DND-41 (cell line): Measurements from ENCODE around the gene CTSW.

Experiments
- ATAC-seq: fragments of 200-7000 bp; cut with Tn5 transposase; 3 replicates; pipeline ENCODE4 v1.9.1; 2021; ENCODE audit warnings: low read depth; ENCODE audit not compliant: insufficient read depth
- DNase-seq: peaks from one replicate; pipeline ENCODE4 v3.0.0-alpha.2; 2020
- H2AFZ ChIP-seq: 2 replicates; pipeline ENCODE4 v1.6.0; 2012; ENCODE audit warnings: low read depth, low read length
- H3K27ac ChIP-seq: 2 replicates; pipeline ENCODE4 v1.5.1; 2012; ENCODE audit warnings: low read length, inconsistent platforms
- H3K27me3 ChIP-seq: fragments of 200-600 bp; sonication (generic); 2 replicates; pipeline ENCODE4 v1.6.0; 2012; ENCODE audit warnings: low read length, mild to moderate bottlenecking, inconsistent platforms; ENCODE audit not compliant: insufficient read depth, poor library complexity
- H3K36me3 ChIP-seq: 2 replicates; pipeline ENCODE4 v1.5.1; 2012; ENCODE audit warnings: low read length, inconsistent platforms; ENCODE audit not compliant: insufficient read depth
- H3K4me1 ChIP-seq: 2 replicates; pipeline ENCODE4 v1.5.1; 2012; ENCODE audit warnings: mild to moderate bottlenecking, low read length; ENCODE audit not compliant: insufficient read depth
- H3K4me2 ChIP-seq: 2 replicates; pipeline ENCODE4 v1.6.0; 2012; ENCODE audit warnings: mild to moderate bottlenecking, moderate library complexity, low read length, inconsistent platforms; ENCODE audit not compliant: insufficient read depth
- H3K4me3 ChIP-seq, 2 experiments: fragments of 200-600 bp in 1 of 2; shearing (Covaris generic) in 1 of 2; 2 replicates each; pipeline ENCODE4 v1.5.1; 2012 to 2016; ENCODE audit warnings: inconsistent platforms in 2 of 2, low read length in 2 of 2, mild to moderate bottlenecking in 2 of 2, low read depth in 1 of 2, moderate library complexity in 1 of 2
- H3K79me2 ChIP-seq: 2 replicates; pipeline ENCODE4 v1.6.0; 2012; ENCODE audit warnings: low read length, inconsistent platforms; ENCODE audit not compliant: insufficient read depth
- H3K9ac ChIP-seq: 2 replicates; pipeline ENCODE4 v1.6.0; 2012; ENCODE audit warnings: low read depth, mild to moderate bottlenecking, inconsistent platforms, low read length, moderate library complexity
- H3K9me3 ChIP-seq: 2 replicates; pipeline ENCODE4 v1.5.1; 2012; ENCODE audit warnings: low read length, moderate library complexity, mild to moderate bottlenecking, inconsistent platforms; ENCODE audit not compliant: insufficient read depth, severe bottlenecking
- H4K20me1 ChIP-seq: 2 replicates; pipeline ENCODE4 v1.6.0; 2012; ENCODE audit warnings: low read length; ENCODE audit not compliant: insufficient read depth
- CTCF ChIP-seq: IDR thresholded peaks from 2 replicates; pipeline ENCODE4 v1.5.1; 2012; ENCODE audit warnings: borderline replicate concordance, low read length, moderate library complexity, mild to moderate bottlenecking; ENCODE audit not compliant: poor library complexity, severe bottlenecking; ENCODE audit errors: extremely low read depth
- EZH2 ChIP-seq: IDR thresholded peaks from 3 replicates; pipeline ENCODE4 v1.6.1; 2012; ENCODE audit warnings: borderline replicate concordance, low read depth, mild to moderate bottlenecking, moderate library complexity, low read length, inconsistent platforms; ENCODE audit not compliant: severe bottlenecking

The CTSW gene

GRCh38 chr11:65900125-65900898 lies 20.7 kb downstream of the CTSW start, which contains the start of gene FOSL1:
Gene FOSL1 (minus strand): TSS chr11:65900388. CDS start chr11:65900339, 49 bp downstream.
- no peak within 1 kb of the TSS for H3K27ac ChIP-seq

GRCh38 chr11:65900899-65901180 lies 21.2 kb downstream of the CTSW start:
- no peak overlapping the region for H3K4me2 ChIP-seq
- H3K4me3 ChIP-seq, result no peak overlapping the region
- H3K9ac ChIP-seq, result no peak overlapping the region
- no peaks in the 10 kb centered on the region for H3K36me3 ChIP-seq
- 0 out of 2 replicates have a peak, but pooled peaks cover 5% of the 10 kb centered on the region for H4K20me1 ChIP-seq
- TF ChIP-seq EZH2, result no peak
- no peak for TF ChIP-seq CTCF
- H3K4me1 ChIP-seq, result peaks cover 23% of the 10 kb centered on the region
- peaks cover 46% of the 10 kb centered on the region for H3K27me3 ChIP-seq
- H3K79me2 ChIP-seq, result no peaks in the 10 kb centered on the region
- ATAC-seq (no peak), DNase-seq (no peak)
- H3K9me3 ChIP-seq, result no peaks in the 10 kb centered on the region
- H2AFZ ChIP-seq, result no peak overlapping the region
- no peak overlapping the region for H3K27ac ChIP-seq

More at GRCh38 chr11:65900125-65900898, 20.7 kb downstream of the CTSW start, which contains the start of gene FOSL1:
- Histone ChIP-seq H2AFZ (peak within 1 kb of the TSS; percentile 41), H3K4me3 (peak within 1 kb of the TSS in 1 of 2 experiments; percentile 53; a peak in 2 of 4 replicates), H3K27me3 (peaks cover 46% of the 10 kb centered on the region), H3K4me2 (peak within 1 kb of the TSS; percentile 69), H3K4me1 (peaks cover 23% of the 10 kb centered on the region), H3K9me3 (no peaks in the 10 kb centered on the region), H3K9ac (peak within 1 kb of the TSS; percentile 43), H4K20me1 (0 out of 2 replicates have a peak, but pooled peaks cover 5% of the 10 kb centered on the region), H3K36me3 (no peaks in the 10 kb centered on the region), H3K79me2 (no peaks in the 10 kb centered on the region)
- ATAC-seq (peak; percentile 70), DNase-seq (peak; percentile 63)
- TF ChIP-seq CTCF, result no peak
- TF ChIP-seq EZH2, result peak; percentile 90

GRCh38 chr11:65903068-65903481 lies 23.4 kb downstream of the CTSW start:
- H3K36me3 ChIP-seq, result no peaks in the 10 kb centered on the region
- H3K4me3 ChIP-seq, result no peak overlapping the region
- H4K20me1 ChIP-seq, result 0 out of 2 replicates have a peak, but pooled peaks cover 5% of the 10 kb centered on the region
- ATAC-seq (no peak), DNase-seq (no peak)
- no peaks in the 10 kb centered on the region for H3K79me2 ChIP-seq
- no peak overlapping the region for H3K27ac ChIP-seq
- TF ChIP-seq CTCF, result no peak
- no peak for TF ChIP-seq EZH2
- no peaks in the 10 kb centered on the region for H3K9me3 ChIP-seq
- no peak overlapping the region for H3K4me2 ChIP-seq
- H3K9ac ChIP-seq, result no peak overlapping the region
- H3K4me1 ChIP-seq, result peaks cover 23% of the 10 kb centered on the region
- peaks cover 47% of the 10 kb centered on the region for H3K27me3 ChIP-seq
- no peak overlapping the region for H2AFZ ChIP-seq
